NCI-H69 (cell line): ENCODE results near the gene FARP1.

Experiments used
- DNase-seq: peaks from one replicate; lab custom pipeline; 2025; lab: John Stamatoyannopoulos, UW

FARP1 gene

DNA sequence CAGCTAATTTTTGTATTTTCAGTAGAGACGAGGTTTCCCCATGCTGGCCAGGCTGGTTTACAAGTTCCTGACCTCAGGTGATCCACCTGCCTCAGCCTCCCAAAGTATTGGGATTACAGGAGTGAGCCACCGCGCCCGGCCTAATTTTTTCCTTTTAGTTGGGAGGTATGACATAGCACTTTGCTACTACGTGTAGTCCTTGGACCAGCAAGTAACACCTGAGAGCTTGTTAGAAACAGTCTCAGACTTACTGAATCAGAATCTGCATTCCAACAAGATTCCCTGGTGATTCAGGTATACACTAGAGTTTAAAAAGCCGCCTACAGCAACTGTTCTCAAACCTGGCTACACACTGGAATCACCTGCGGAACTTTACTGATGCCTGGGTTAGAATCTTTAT, 1.8 kb upstream of the FARP1 start:
- no peak for DNase-seq

DNA sequence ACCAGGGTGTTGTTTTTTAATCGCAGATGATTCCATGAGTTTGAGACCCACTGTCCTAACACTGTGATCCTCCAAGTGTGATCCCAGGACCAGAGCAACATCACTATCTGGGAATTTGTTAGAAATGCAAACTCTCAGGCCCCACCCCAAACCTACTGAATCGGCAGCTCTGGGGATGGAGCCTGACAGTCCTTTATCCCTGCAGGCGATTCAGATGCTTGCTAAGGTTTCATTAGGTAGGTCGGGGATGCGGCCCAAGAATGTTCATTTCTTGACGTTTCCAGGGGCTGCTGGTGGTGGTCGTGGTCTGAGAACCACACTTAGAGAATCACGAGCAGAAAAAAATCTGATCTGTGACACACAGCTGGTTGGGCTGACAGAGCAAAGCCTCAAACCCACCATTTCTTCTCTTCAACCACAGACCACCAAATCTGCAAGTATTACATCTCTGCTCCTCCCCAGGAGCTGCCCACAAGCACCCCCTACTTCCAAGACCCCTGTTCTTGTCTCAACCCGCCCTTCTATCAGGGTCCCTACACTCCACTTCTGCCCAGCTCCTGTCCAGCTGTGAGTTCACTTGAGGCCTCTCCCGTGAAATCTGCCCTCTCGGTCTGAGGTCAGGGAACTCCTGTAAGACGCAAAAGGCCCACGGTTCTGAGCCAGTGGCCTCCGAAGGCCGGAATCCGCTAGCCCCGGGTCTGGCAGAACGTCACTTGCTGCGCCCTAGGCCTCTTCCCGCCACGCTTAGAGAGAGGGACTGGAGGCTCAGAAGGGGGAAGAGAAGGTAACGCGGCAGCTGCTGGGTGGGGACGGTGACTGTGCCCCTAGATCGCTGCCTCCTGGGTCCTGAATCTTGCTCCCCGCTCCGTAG, 1.1 kb upstream of the FARP1 start:
- no peak for DNase-seq

DNA sequence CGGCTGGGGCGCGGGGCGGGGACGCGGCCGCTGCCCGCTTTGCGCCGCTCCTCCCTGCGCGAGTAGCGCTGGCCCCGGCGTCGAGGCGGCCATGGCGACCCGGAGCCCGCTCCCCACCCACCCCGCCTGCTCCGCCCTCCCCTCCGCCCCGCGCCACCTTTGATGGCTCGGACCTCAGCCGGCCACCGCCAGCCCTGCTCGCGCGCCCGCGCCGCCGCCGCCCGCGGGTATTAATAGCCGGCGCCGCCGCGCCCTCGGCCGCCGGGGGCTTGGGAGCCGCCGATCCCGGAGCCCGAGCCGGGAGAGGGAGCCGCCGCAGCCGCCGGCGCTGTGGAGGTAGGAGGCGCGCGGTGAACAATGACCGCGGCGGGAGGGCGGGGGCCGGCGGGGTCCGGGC, 261 bp downstream of the FARP1 start:
- DNase-seq = no peak

DNA sequence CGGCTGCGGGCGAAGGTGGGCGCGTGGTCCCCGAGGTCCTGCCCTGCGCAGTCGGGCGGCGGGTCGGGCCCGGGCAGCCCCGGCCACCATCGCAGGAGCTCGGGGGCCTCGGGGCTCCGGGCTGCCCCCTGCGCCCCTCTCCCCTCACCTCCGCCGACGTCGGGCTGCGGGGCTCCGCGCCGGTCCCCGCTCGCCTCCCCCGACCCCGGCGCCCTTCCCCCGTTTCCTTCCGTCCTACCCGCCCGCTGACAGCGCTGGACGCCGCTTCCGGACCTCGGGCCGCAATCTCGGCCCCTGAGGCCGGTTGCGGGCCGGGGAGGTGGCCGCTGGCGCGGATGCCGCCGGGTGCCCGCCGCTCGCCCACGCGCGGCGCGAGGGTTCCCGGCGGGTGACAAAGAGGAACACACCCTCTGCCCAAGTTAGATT, 720 bp downstream of the FARP1 start:
- DNase-seq = peak; percentile 66

DNA sequence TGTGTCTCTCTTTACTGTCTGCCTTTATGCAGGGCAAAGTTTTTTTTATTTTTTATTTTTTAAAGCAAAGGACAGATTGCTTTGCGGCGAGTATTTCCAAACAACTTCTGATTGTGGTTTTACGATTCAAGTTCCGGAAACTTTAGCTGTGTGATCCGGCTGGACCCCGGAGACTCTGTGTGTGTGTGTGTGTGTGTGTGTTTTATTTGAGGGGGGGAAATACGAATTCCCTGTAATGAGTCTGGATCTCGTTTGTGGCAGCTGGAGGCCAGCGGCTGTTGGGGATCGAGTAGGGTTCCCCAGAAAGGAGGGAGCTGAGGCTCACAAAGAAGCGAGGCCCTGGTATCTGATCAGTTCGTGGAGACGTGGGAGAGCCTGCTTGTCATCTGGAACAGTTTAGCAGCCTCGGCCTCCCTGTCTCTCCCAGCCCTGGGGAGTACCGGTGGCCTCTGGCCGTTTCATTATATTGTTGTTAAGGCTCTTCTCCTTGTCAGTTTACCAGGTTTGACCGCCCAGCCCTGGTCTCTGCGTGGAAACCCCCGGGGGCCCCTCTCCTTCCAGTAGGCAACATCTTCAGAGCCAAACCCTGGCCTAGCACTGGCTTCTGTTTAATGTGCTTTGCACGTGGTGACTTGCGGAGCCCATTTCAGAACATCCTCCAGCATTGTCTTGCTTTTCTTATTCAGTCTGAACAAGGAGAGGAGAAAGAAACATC, 1.3 kb downstream of the FARP1 start:
- peak; percentile 77 for DNase-seq

DNA sequence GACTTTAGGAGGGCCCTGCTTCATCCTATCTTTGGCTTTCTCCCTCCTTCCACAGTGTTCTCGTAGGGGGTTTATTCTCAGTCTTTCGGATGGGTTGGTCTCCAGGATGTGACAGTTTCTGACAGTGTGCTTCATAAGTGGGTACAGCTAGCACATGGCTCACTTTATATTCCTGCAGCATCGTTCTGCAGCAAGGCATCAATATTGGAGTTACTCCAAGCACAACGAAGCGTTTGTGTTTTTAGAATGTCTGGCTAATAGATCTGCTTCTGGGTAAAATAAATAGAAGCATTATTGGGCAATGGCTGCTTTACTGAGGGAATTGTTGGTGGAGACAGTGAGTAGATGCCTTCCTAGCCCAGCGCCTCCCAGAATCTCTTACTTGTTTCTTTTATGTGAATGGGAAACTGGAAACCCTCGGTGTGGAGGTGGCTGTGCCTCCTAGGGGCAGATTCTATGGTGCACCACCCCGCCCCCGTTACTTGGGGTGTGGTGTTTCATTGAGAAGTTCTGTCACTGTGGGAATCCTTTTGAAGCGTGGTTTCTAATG, 2.0 kb downstream of the FARP1 start:
- peak; percentile 85 for DNase-seq

DNA sequence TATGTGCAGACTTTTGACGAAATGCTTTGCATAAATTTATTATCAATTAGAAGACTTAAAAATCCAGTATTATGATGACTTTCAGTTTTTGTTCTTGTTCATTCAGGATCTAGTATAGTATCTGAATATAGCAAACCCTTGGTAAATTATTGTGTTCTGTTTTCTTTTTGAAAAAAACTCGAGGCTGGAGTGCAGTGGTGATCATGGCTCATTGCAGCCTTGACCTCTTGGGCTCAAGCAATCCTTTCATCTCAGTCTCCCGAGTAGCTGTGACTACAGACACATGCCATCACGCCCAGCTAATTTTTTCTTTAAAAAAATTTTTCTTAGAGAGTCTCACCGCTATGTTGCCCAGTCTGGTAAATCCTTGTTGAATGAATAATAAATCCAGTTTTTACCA, 4.6 kb downstream of the FARP1 start:
- no peak for DNase-seq

DNA sequence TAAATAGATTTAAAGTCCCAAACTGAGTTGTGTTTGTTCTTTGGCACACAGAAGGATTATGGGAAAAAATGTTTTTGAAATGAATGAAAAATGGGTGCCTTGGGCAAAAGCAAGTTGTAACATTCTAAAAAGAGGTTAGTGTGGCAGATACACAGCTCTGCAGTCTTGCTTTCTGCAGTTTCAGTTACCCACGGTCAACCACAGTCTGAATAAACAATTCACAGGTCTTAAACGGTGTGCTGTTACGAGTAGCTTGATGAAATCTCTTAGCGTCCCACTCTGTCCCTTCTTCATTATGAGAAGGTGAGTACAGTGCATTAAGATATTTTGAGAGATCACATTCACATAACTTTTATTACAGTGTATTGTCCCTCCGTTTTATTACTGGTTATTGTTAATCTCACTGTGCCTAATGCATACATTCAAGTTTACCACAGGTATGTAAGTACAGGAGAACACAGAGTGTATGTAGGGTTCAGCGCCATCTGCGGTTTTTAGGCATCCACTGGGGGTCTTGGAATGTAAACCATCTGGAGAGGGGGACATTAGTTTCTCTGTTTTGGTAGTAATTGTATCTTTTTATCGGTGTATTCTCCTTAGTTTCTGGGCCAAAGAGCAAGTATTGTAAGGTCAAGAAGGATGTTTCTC, 8.1 kb downstream of the FARP1 start:
- DNase-seq = no peak

DNA sequence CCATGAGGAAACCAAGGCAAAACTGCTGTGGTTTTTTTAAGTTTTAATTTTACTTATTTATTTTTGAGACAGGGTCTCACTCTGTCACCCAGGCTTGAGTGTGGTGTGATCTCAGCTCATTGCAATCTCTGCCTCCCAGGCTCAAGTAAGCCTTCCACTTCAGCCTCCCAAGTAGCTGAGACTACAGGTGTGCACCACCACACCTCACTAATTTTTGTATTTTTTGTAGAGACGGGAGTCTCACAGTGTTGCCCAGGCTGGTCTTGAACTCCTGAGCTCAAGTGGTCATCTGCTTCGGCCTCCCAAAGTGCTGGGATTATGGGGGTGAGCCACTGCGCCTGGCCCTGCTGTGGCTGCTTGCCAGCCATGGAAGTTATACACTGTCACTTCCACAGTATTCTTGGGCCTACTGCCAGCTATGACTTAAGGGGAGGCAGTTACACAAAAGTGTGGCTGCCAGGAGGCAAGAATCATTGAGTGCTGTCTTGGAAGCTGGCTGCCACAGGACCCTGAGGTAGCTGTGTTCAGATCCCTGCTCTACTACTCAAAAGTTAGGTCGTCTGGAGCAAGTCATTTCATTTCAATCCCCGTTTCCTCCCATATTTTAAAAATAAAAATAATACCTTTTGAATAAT, 12.7 kb downstream of the FARP1 start:
- DNase-seq = peak; percentile 68

DNA sequence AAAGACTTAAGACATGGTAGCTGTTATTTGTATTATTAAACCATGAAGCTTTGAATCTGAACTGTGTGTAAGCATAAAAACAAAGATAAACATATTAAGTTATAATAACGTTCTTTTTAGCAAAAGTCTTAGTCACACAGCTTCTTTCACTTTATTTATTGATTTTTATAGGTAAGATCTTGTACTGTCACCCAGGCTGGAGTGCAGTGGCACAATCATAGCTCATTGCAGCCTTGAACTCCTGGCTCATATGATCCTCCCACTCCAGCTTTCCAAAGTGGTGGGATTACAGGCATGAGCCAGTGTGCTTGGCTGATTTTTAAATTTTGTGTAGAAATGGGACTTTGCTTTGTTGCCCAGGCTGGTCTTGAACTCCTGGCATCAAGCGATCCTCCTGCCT, 13.4 kb downstream of the FARP1 start:
- no peak for DNase-seq

DNA sequence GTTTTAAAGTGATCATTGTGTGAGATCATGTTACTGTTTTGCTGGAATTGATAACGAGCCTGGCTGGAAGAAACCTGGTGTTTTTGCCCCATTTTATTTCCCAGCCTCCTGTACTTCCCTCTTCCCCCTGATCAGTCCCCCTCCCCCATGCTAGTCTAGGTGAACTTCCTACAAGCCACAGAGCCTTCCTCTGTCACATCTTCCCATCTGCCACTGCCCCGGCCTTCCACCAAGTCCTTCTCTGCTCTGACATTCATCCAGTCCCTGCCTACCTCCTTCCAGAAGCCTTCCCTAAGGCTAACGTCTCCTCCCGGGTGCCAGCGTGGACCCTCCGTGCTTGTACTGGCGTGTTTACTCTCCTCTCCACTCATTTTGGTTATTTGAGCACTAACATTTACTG, 14.3 kb downstream of the FARP1 start:
- DNase-seq = peak; percentile 20

DNA sequence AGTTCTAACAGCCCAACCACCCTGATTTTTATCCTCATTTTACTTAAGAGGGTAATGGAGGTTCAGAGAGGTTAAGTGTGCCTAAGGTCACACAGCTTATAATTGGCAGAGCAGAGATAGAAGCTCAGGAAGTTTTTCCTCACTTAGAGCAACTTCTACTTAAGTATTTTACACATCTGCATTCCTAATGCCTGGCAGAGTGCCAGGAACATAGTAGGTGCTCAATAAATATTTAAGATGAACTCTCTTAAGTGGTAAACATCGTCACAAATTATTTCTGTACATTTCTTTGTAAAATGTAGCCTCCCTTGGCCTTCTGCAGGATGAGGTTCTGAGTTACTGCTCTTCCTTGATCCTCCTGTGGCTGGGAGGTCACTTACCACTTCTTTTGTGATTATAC, 14.7 kb downstream of the FARP1 start:
- DNase-seq = no peak

DNA sequence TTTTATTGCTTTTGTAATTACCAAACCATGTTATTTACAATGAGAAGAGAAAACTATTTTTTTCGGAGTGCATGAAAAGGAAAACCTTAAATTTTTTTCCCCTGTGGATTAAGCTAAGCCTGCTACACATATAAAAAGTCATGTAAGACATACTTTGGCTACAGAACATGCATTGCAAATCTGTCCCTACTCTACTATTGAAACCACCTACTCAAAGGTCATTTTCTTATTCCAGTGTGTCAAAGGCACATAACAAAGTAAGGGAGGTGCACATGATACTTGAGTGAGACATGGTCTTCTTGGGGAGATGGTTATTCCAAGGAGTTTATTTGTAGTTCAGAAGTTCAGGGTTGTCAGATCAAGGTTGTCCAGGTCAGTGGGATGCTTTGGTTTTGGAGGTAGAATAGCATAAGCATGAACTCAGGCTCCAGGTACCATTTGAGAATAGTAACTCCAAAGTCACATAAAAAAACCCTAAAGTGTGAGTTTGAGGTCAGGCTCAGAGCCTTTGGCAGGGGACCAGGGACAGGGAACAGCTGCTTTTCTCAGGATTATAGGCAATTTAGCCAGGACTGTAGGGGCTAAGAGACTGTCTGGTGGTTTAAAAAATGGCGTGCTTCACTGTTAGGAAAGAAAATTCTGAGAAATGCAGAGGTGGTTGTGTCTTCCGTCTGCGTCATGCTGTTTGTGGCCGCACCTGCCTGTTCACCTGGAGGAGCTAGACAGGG, 15.4 kb downstream of the FARP1 start:
- DNase-seq = no peak

DNA sequence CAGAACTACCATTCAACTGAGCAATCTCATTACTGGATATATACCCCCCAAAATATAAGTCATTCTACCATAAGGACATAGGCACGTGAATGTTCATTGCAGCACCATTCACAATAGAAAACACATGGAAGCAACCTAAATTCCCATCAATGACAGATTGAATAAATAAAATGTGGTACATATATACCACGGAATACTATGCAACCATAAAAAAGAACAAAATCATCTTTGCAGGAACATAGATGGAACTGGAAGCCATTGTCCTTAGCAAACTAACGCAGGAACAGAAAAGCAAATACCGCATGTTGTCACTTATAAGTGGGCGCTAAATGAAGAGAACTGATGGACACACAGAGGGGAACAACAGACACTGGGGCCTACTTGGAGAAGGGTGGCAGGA, 20.0 kb downstream of the FARP1 start:
- no peak for DNase-seq

DNA sequence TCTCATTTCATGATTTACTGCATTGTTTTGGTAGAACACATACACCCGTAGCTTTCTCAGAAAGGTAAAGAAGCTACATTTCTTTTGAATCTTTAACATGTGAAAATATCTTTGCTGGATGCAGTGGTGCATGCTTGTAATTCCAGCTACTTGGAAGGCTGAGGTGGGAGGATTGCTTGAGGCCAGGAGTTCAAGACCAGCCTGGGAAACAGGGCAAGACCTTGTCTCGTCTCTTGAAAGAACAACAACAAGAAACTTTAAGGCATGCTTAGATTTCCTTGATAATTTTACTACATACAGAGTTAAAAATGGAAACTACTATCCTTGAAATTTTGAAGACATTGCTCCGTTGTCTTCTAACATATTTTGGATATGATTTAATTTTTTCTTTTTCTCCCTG, 26.4 kb downstream of the FARP1 start:
- DNase-seq = no peak

DNA sequence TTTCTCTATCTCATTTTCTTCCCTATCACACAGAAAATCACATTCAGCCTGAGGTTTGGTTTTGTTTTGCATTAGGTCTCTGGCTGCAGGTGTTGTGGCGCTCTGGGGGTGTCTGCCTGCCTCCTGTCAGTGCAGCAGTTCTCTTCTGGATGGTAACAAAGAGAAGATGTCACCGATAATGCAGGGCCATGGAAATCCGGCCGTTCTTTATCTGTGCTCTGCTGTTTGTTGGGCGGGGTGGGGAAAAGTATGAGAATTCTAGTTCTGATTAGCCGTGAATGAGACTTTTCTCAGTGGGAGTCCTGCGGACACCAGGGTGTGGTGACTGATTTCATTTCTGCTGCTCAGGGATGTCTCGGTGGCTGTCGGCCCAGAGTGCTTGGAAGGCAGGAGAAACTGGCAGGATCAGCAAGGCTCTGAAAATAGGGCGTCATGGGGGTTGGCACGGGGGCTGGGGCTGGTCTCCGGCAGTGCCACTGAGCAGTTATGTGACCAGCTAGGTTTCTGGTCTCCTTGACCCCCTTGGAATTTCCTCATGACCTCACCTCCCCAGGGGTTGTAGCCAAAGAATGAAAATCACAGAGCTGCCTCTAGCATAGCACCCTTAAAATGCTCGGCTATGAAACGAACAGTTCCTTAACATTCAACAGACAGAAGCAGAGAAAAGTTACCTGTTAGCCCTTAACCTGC, 29.2 kb downstream of the FARP1 start:
- DNase-seq = no peak

DNA sequence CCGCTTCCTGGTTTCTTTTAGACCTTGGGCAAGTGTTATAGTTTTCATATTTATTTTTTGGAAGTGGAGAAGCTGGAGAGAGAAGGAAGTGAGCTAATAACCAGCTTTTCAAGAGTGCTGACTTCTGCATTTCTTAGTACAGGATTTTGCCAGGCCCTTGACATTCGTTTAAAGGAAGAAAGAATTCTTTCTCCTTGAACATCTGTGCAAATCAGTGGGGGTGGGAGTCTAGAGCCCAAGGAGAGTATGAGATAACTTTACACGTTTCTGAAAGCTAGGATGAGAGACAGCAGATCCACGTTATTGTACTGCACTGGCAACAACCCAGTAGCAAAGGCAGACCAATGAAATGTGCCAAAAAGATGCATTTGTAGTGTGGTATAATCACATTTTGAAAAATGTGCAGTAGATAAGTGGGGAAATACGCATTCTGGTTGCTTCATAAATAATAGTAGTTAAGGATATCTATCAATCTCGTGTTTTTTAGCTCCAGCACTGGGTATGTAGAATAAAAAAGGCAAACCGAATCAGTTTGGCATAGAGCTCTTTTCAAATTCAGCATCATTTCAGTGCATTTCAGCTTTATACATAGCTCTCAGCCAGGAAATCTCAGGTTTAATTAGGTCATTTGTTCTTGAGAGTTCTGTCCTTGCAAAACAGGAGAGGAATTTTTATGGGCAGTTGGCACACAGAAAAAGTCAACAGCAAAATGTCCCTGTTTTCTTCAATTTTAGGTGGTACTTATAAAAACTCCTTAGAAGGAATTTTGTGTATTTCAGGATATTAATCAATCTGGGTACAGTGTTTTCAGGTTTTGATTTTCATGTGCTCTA, 29.9 kb downstream of the FARP1 start:
- DNase-seq = no peak

DNA sequence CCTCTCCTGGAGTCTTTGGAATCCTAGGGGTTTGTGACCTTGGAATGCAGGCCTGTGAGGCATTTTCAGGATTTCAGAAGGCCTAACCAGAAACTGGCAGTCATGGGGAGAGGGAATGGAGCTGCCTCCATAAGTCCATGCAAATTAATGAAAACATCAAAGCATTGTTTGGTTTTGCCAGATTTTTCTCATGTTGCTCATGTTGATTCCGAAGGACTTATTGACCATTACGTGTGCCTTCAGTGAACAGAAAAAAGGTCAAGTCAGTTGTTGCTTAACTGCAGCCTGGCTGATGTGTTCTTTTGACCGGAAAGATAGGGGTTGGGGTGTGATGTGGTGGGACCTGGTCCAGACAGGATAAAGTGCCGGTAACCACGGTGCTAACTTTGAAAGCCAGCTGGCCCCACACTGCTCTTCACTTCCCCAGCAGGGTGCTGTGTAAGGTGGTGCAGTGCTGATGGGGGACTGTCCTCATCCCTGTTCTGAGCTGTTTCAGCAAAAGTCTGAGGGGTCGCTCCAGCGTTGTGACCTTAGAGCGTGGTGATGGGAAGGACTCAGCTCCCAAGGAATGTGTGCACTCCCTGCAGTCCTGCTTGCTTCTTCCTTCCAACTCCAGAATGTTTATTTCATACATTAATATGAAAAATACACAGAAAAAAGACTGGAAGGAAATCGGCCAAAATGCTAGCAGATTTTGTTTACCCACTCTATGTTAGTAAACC, 30.7 kb downstream of the FARP1 start:
- no peak for DNase-seq

DNA sequence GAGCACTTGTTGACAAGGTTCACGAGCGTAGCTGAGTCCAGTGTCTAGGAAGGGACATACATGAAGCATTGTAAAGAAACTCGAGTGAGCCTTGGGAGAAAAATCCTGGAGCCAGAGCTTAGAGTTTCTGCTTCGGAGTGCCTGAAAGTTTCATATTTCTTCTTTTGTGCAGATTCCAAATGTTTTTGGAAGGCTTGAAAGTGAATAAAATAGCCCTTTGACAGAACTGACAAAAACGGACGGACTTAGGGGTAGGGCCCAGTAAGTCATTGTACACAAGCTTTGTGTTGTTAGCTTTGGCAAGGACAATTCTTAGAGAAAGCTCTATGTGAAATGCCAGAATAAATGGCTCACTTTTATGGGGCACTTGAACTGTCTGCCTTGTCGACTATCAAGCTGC, 31.4 kb downstream of the FARP1 start:
- DNase-seq = no peak
